Kidney capillary endothelial cell (primary cell): Measurements from ENCODE around the gene MTHFD1L.

ENCODE experiments used
- DNase-seq: peaks from one replicate; pipeline ENCODE4 v3.0.0-alpha.2; 2018; ENCODE audit warnings: low spot score

Gene MTHFD1L

GRCh38 chr6:150898399-150899170 is 33.1 kb downstream of the MTHFD1L start:
- DNase-seq = no peak

GRCh38 chr6:150899231-150899630 is 33.7 kb downstream of the MTHFD1L start:
- no peak for DNase-seq

- DNase-seq = no peak
These were observed 34.5 kb downstream of the MTHFD1L start for GRCh38 chr6:150900049-150900448.

GRCh38 chr6:150902142-150902776 is 36.8 kb downstream of the MTHFD1L start:
- DNase-seq = no peak

- DNase-seq = no peak
These were observed 40.3 kb downstream of the MTHFD1L start for GRCh38 chr6:150905769-150906168.

GRCh38 chr6:150906641-150907326 is 41.3 kb downstream of the MTHFD1L start:
- no peak for DNase-seq

GRCh38 chr6:150907383-150907782 is 41.9 kb downstream of the MTHFD1L start:
- DNase-seq = no peak

- no peak for DNase-seq
These were observed 43.4 kb downstream of the MTHFD1L start for GRCh38 chr6:150908901-150909300.

- no peak for DNase-seq
These were observed 45.1 kb downstream of the MTHFD1L start for GRCh38 chr6:150910561-150910960.

GRCh38 chr6:150914372-150914771 is 48.9 kb downstream of the MTHFD1L start:
- DNase-seq = no peak

GRCh38 chr6:150915131-150915879 is 49.8 kb downstream of the MTHFD1L start:
- no peak for DNase-seq

- no peak for DNase-seq
These were observed 50.4 kb downstream of the MTHFD1L start for GRCh38 chr6:150915880-150916265.

GRCh38 chr6:150919938-150920337 is 54.4 kb downstream of the MTHFD1L start:
- DNase-seq = no peak

GRCh38 chr6:150922137-150922536 is 56.6 kb downstream of the MTHFD1L start:
- no peak for DNase-seq

- no peak for DNase-seq
These were observed 59.5 kb downstream of the MTHFD1L start for GRCh38 chr6:150924808-150925589.

- no peak for DNase-seq
These were observed 60.1 kb downstream of the MTHFD1L start for GRCh38 chr6:150925590-150925928.

- DNase-seq = no peak
These were observed 60.5 kb downstream of the MTHFD1L start for GRCh38 chr6:150925976-150926375.

GRCh38 chr6:150928882-150929281 is 63.4 kb downstream of the MTHFD1L start:
- DNase-seq = no peak

- no peak for DNase-seq
These were observed 63.9 kb downstream of the MTHFD1L start for GRCh38 chr6:150929416-150929815.

- no peak for DNase-seq
These were observed 65.3 kb downstream of the MTHFD1L start for GRCh38 chr6:150930841-150931240.

GRCh38 chr6:150931405-150931804 is 65.9 kb downstream of the MTHFD1L start:
- no peak for DNase-seq

- DNase-seq = no peak
These were observed 67.5 kb downstream of the MTHFD1L start for GRCh38 chr6:150932996-150933395.
